ENCODE data around the gene CENPVL3. TPM values are rescaled to one million over a fixed set of nuclear protein-coding genes. Genes with fewer than 3 reads are reported as not detected.

The CENPVL3 gene
- total RNA-seq, 6 experiments from 2014 or later = not detected

DNA sequence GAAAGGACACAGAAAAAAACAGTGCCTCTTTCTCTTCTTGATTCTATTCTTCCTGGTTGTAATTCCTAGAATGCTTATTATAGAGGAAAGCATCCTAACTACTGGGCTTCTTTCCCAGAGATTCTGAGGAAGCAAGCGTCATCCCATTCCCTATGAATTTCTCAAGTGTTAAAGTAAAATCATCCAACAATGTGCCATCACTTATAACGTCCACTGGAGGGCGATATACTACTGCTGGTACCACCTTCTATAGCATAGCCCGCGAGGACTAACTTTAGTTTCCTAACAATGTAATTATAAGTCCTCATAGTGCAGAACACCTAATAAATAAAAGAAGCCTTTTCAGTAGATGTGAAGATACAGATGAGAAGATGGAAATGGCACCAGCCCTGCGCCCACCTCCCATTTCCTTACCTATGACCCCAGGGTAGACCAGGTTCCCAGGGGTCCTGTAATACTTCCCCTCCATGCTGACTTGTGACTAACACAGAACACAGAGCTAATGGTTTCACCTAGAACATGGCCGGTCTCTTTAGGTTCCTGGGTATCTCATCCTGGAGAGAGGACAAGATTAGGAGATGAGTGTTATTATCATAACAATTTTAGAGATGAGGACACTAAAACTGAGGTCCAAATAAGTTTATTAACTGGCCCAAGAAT lies 4.2 kb downstream of the CENPVL3 start:
- H3K4me1 ChIP-seq = no peaks in the 10 kb centered on the region
- ATAC-seq (peak; percentile 42 to 49 (median 48)), DNase-seq (no peak)
- H3K27ac ChIP-seq = no peak overlapping the region
- TF ChIP-seq POLR2A (IDR thresholded peaks at IDR 0.05) = no peak
- TF ChIP-seq, protein P1, sequence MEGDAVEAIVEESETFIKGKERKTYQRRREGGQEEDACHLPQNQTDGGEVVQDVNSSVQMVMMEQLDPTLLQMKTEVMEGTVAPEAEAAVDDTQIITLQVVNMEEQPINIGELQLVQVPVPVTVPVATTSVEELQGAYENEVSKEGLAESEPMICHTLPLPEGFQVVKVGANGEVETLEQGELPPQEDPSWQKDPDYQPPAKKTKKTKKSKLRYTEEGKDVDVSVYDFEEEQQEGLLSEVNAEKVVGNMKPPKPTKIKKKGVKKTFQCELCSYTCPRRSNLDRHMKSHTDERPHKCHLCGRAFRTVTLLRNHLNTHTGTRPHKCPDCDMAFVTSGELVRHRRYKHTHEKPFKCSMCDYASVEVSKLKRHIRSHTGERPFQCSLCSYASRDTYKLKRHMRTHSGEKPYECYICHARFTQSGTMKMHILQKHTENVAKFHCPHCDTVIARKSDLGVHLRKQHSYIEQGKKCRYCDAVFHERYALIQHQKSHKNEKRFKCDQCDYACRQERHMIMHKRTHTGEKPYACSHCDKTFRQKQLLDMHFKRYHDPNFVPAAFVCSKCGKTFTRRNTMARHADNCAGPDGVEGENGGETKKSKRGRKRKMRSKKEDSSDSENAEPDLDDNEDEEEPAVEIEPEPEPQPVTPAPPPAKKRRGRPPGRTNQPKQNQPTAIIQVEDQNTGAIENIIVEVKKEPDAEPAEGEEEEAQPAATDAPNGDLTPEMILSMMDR (IDR thresholded peaks at IDR 0.05) = peak; percentile 36 to 46 (median 44)
- intact Hi-C loops (cut with DNase I) = no loop called here
- 8% methylated on average over 7 of the region's 7 CpGs for WGBS (ENCODE audit: insufficient coverage, low coverage, low lambda C conversion rate, missing lambda C conversion rate)
- H3K27me3 ChIP-seq = peaks cover 0 to 11% of the 10 kb centered on the region in 2 donors
- H3K36me3 ChIP-seq = no peaks in the 10 kb centered on the region
- H3K9me3 ChIP-seq = no peaks in the 10 kb centered on the region
- no peak overlapping the region for H3K4me3 ChIP-seq

DNA sequence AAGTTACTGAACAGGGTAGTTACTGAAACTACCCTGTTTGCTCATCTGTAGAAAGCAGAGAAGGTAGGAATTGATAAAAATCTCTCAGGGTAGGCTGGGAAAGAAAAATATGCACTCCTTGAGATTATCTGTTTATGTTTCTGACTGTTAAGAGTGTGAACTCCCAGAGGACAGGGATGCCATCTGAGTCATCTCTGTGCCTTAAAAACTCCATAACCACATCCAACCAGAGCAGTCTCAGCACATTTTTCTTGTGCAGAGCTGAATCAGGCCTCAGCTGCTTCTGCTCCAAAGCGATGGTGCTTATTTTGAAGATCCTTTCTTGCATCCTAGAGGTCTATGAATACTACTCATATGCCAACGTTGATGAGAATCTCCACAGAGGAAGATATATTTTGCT lies 9.9 kb downstream of the CENPVL3 start:
- no peak overlapping the region for H3K4me3 ChIP-seq
- DNase-seq = no peak
- no peaks in the 10 kb centered on the region for H3K9me3 ChIP-seq
- H3K27ac ChIP-seq = no peak overlapping the region
- no peaks in the 10 kb centered on the region for H3K36me3 ChIP-seq
- no peaks in the 10 kb centered on the region for H3K4me1 ChIP-seq
- 34% methylated on average over 2 of the region's 2 CpGs for WGBS (ENCODE audit: insufficient coverage, low coverage, low lambda C conversion rate, missing lambda C conversion rate)
- no peak for ATAC-seq
- TF ChIP-seq, protein P1 (IDR thresholded peaks at IDR 0.05) = no peak
- no peak for TF ChIP-seq POLR2A (IDR thresholded peaks at IDR 0.05)
- intact Hi-C loops (cut with DNase I) = no loop called here
- peaks cover 0 to 13% of the 10 kb centered on the region in 2 donors for H3K27me3 ChIP-seq

DNA sequence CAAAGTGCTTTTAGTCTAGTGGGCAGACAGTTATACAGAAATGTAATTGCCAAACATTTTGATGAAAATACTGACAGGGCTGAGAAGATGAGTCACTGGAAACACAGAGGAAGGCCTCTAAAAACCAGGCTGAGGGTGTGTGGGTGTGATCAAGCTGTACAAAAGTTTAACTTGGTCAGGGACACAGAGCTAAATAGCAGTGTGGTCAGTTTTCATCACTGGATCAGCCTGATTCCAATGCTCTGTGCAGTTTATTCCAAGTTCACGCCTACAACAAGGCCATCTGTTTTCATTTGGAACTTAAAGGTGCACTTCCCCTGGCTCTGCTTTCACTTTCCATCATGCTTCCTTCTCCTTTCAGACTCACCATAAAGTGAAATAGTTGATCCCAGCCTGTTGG lies 10.6 kb downstream of the CENPVL3 start:
- no peak for TF ChIP-seq POLR2A (IDR thresholded peaks at IDR 0.05)
- TF ChIP-seq, protein P1 (IDR thresholded peaks at IDR 0.05) = no peak
- Histone ChIP-seq H3K27ac (no peak overlapping the region), H3K4me1 (no peaks in the 10 kb centered on the region), H3K4me3 (no peak overlapping the region), H3K27me3 (peaks cover 0 to 11% of the 10 kb centered on the region in 2 donors), H3K36me3 (no peaks in the 10 kb centered on the region), H3K9me3 (no peaks in the 10 kb centered on the region)
- intact Hi-C loops (cut with DNase I) = no loop called here
- DNase-seq (no peak), ATAC-seq (no peak)
- WGBS (ENCODE audit: insufficient coverage, low coverage, low lambda C conversion rate, missing lambda C conversion rate) = 67% methylated on average over 1 of the region's 1 CpG

DNA sequence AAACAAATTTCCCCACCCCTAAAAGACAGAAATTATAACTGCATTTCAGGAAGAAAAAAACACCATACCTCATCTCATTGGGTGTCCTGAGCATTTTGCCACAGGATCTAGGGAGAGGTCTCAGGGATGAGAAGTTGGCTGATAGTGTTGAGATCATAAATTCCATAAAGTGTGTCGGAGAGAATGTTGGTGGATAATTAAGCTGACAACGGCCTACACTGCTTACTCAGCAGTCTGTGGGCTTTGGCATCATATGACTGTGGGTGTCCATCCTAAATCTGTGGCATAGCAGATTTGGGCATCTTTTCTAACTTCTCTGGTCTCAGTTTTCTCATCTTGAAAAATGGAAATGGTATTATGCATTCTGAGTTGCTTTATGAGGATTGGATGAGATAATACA lies 12.3 kb downstream of the CENPVL3 start:
- Histone ChIP-seq H3K9me3 (no peaks in the 10 kb centered on the region), H3K36me3 (no peaks in the 10 kb centered on the region), H3K27ac (no peak overlapping the region), H3K4me1 (no peaks in the 10 kb centered on the region), H3K4me3 (no peak overlapping the region), H3K27me3 (peaks cover 0 to 10% of the 10 kb centered on the region in 2 donors)
- ATAC-seq (no peak), DNase-seq (no peak)
- no peak for TF ChIP-seq POLR2A (IDR thresholded peaks at IDR 0.05)
- TF ChIP-seq, protein P1 (IDR thresholded peaks at IDR 0.05) = no peak
- 0% methylated on average over 1 of the region's 2 CpGs for WGBS (ENCODE audit: insufficient coverage, low coverage, low lambda C conversion rate, missing lambda C conversion rate)
- intact Hi-C loops (cut with DNase I) = no loop called here

Measured in right lobe of liver (tissue), 6 donors.